GM12892 (cell line): Measurements from ENCODE around the gene ATP2B3.

Experiments used
- DNase-seq: peaks from one replicate; pipeline ENCODE4 v3.0.0; 2011; ENCODE audit not compliant: insufficient read length
- FAIRE-seq: peaks from 2 replicates; lab custom pipeline; 2011; peaks lifted over from hg19 to GRCh38; lab: Jason Lieb, UNC
- POLR2A ChIP-seq: IDR thresholded peaks from 2 replicates; pipeline ENCODE4 v1.6.1; 2011; ENCODE audit warnings: low read depth, low read length, control low read depth
- POLR2AphosphoS5 ChIP-seq: IDR thresholded peaks from 2 replicates; pipeline ENCODE4 v1.6.1; 2011; ENCODE audit warnings: low read depth, low read length, control low read depth
- TAF1 ChIP-seq: IDR thresholded peaks from 2 replicates; pipeline ENCODE4 v1.6.1; 2011; ENCODE audit warnings: low read depth, mild to moderate bottlenecking, control low read depth, low read length, borderline replicate concordance

Gene ATP2B3

GRCh38 chrX:153593811-153594500 lies 76.5 kb downstream of the ATP2B3 start:
- FAIRE-seq (no peak), DNase-seq (no peak)
- TF ChIP-seq POLR2A (no peak), POLR2AphosphoS5 (no peak), TAF1 (no peak)

DNA sequence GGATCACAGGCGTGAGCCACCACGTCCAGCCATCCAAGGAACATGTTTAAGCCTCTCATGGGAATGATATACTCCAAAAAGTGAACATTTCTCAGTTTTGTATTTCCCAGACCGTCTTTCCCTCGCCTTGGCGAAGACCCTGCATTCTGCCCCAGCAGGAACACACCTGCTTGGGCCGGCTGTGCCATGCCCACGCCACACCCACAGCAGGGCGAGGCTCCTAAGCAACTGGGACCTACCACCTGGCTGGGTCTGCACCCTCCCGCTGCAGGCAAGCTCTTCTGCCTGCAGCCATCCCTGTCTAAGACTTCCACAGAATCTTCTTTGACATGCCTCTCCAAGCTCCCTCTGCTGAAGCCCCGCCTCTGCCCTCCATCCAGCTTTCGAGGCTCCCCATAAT lies 77.9 kb downstream of the ATP2B3 start:
- TF ChIP-seq POLR2A (no peak), POLR2AphosphoS5 (no peak), TAF1 (no peak)
- no peak for DNase-seq
- FAIRE-seq: no peak

- FAIRE-seq: no peak
- TF ChIP-seq POLR2A (no peak), TAF1 (no peak), POLR2AphosphoS5 (no peak)
- DNase-seq: no peak
Measured at GRCh38 chrX:153595859-153596857, 78.7 kb downstream of the ATP2B3 start.

DNA sequence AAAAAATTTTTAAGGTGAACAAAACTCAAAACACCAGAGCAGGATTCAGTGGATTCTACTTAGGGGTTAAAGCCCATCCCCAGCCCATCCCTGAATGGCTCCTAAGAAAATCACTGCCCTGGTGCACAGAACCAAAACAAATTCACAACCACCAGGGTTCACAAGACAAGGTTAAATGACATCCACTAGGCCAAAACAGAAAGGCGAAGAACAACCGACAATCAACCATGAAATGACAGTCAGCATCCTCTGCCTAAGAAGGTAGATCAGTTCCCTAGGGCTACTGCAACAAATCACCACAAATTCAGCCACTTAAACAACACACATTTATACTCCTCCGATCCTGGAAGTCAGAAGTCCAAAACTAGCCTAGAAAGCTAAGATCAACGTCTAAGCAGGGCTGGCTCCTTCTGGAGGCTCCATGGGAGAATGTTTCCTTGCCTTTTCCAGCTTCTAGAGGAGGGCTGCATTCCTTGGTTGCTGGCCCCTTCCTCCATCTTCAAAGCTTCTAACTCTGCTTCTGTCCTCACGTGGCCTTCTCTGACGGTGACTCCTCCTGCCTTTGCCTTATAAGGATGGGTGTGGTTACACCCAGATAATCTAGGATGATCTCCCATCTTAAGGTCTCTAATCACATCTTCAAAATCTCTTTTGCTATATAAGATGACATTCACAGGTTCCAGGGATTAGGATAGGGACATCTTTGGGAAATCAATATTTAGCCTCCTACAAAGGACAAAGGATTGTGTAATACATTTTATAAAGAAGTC lies 79.7 kb downstream of the ATP2B3 start:
- FAIRE-seq: no peak
- DNase-seq: no peak
- TF ChIP-seq POLR2AphosphoS5 (no peak), POLR2A (no peak), TAF1 (no peak)

DNA sequence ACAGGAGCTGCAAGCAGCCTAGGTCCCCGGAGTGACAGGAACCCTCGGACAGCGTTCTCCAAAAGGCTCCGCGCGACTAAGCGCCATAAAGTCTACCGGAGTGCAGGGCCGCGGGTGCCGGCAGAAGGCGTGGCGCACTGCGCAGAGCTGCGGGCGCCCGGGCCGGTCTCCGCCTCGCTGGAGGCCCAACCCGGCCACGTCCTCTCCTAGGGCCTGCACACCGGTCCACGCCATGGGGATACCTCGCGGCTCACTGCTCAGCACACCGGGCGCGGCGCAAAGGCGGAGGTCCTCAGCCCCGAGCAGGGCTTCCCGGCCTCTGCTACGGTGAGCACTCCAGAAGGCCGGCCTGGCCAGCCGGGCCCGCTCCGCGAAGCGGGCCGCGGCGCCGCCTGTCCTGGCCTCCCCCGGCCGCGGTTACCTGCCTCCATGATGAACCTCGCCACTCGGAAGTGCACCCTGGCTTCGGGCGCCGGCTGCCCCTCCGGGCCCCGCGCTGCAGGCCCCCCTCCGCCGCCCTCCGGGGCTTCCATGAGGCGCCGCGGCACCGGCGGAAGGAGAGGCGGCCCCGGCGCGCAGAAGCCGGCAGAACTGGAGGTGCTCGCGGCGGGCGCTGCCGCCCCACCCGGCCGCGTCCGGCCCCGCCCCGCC lies 81.2 kb downstream of the ATP2B3 start, which contains the start of gene CCNQ:
Gene CCNQ, minus strand, starts transcription at position 599 of the 651 bp plus-strand sequence. Its CDS starts 66 bp downstream, at position 533.
- no peak for DNase-seq
- TF ChIP-seq POLR2A (peak; percentile 54; the same call in 1 of the 2 replicates), TAF1 (no peak), POLR2AphosphoS5 (no peak)
- FAIRE-seq: no peak

- FAIRE-seq: no peak
Measured at GRCh38 chrX:153599192-153600031, 82.0 kb downstream of the ATP2B3 start.

GRCh38 chrX:153600032-153600373 lies 82.6 kb downstream of the ATP2B3 start:
- FAIRE-seq (no peak), DNase-seq (no peak)
- TF ChIP-seq POLR2A: no peak
- no peak for TF ChIP-seq POLR2AphosphoS5
- no peak for TF ChIP-seq TAF1

More at GRCh38 chrX:153599192-153600031, 82.0 kb downstream of the ATP2B3 start:
- TF ChIP-seq TAF1: no peak
- no peak for TF ChIP-seq POLR2AphosphoS5
- TF ChIP-seq POLR2A: no peak
- DNase-seq: peak; percentile 83

GRCh38 chrX:153600921-153601320 lies 83.5 kb downstream of the ATP2B3 start:
- TF ChIP-seq TAF1 (no peak), POLR2AphosphoS5 (no peak), POLR2A (no peak)
- DNase-seq (no peak), FAIRE-seq (no peak)

GRCh38 chrX:153601511-153602110 lies 84.2 kb downstream of the ATP2B3 start:
- FAIRE-seq (no peak), DNase-seq (no peak)
- TF ChIP-seq POLR2AphosphoS5 (no peak), POLR2A (no peak), TAF1 (no peak)

- DNase-seq (no peak), FAIRE-seq (no peak)
- TF ChIP-seq TAF1 (no peak), POLR2A (no peak), POLR2AphosphoS5 (no peak)
Measured at GRCh38 chrX:153602601-153603000, 85.2 kb downstream of the ATP2B3 start.
